Measurements from ENCODE around the gene DNAH10. TPM values are rescaled to one million over a fixed set of nuclear protein-coding genes. Genes with fewer than 3 reads are reported as not detected.
"Not testable (repeated sequence)": the region's sequence is repeated elsewhere in the genome, so short reads cannot be mapped to it uniquely, and the experiment has no call there.

Gene DNAH10
- total RNA-seq, 2 experiments from 2014 or later = 0.05 TPM

GRCh38 chr12:123907726-123908476 lies 145.8 kb downstream of the DNAH10 start:
- H3K27ac Mint-ChIP-seq = no peak overlapping the region
- no peaks in the 10 kb centered on the region for H3K27me3 Mint-ChIP-seq (ENCODE audit: low read depth)
- H3K4me3 Mint-ChIP-seq = no peak overlapping the region
- no peaks in the 10 kb centered on the region for H3K36me3 Mint-ChIP-seq (ENCODE audit: low read depth)
- CTCF ChIA-PET = no interaction called here
- H3K9me3 Mint-ChIP-seq = no peaks in the 10 kb centered on the region
- DNase-seq = no peak
- H3K4me1 Mint-ChIP-seq (ENCODE audit: low read depth) = peaks cover 9% of the 10 kb centered on the region
- intact Hi-C loops (cut with micrococcal nuclease) = loop anchor here (10.0 kb wide), 1 partner anchor 867 kb away; no protein-coding TSS in a partner anchor

- Mint-ChIP-seq H3K36me3 (ENCODE audit: low read depth) (no peaks in the 10 kb centered on the region), H3K9me3 (no peaks in the 10 kb centered on the region), H3K27me3 (ENCODE audit: low read depth) (no peaks in the 10 kb centered on the region), H3K4me3 (no peak overlapping the region), H3K4me1 (ENCODE audit: low read depth) (peaks cover 9% of the 10 kb centered on the region), H3K27ac (no peak overlapping the region)
- intact Hi-C loops (cut with micrococcal nuclease) = loop anchor here (10.0 kb wide), 1 partner anchor 866 kb away; no protein-coding TSS in a partner anchor
- CTCF ChIA-PET = interaction anchor here (0.5 kb wide), 1 partner anchor 823 kb away, joined by 3 read pairs; no protein-coding TSS in a partner anchor
- no peak for DNase-seq
These were observed 147.0 kb downstream of the DNAH10 start for GRCh38 chr12:123908884-123909725.

GRCh38 chr12:123910057-123910456 lies 148.0 kb downstream of the DNAH10 start:
- DNase-seq = no peak
- Mint-ChIP-seq H3K9me3 (no peaks in the 10 kb centered on the region), H3K36me3 (ENCODE audit: low read depth) (no peaks in the 10 kb centered on the region), H3K4me3 (no peak overlapping the region), H3K27ac (no peak overlapping the region), H3K27me3 (ENCODE audit: low read depth) (no peaks in the 10 kb centered on the region), H3K4me1 (ENCODE audit: low read depth) (peaks cover 9% of the 10 kb centered on the region)
- CTCF ChIA-PET = interaction anchor here (1.0 to 1.2 kb wide), 4 partner anchors 10 to 126 kb away, joined by 4 to 5 read pairs (median 4); no protein-coding TSS in a partner anchor
- intact Hi-C loops (cut with micrococcal nuclease) = no loop called here

- Mint-ChIP-seq H3K36me3 (ENCODE audit: low read depth) (no peaks in the 10 kb centered on the region), H3K4me3 (no peak overlapping the region), H3K9me3 (no peaks in the 10 kb centered on the region), H3K27ac (peak overlapping the region; percentile 21), H3K4me1 (ENCODE audit: low read depth) (peaks cover 6% of the 10 kb centered on the region), H3K27me3 (ENCODE audit: low read depth) (no peaks in the 10 kb centered on the region)
- CTCF ChIA-PET = interaction anchor here (1.0 to 1.2 kb wide), 4 partner anchors 9 to 126 kb away, joined by 4 to 5 read pairs (median 4); no protein-coding TSS in a partner anchor
- DNase-seq = no peak
- intact Hi-C loops (cut with micrococcal nuclease) = no loop called here
These were observed 148.7 kb downstream of the DNAH10 start for GRCh38 chr12:123910761-123911193.

- intact Hi-C loops (cut with micrococcal nuclease) = not testable (repeated sequence)
These were observed 149.7 kb downstream of the DNAH10 start for GRCh38 chr12:123911672-123912409.

GRCh38 chr12:123912415-123913380 lies 150.6 kb downstream of the DNAH10 start:
- intact Hi-C loops (cut with micrococcal nuclease) = no loop called here
- no peak overlapping the region for H3K4me3 Mint-ChIP-seq
- H3K27me3 Mint-ChIP-seq (ENCODE audit: low read depth) = no peaks in the 10 kb centered on the region
- CTCF ChIA-PET = no interaction called here
- no peak for DNase-seq
- H3K4me1 Mint-ChIP-seq (ENCODE audit: low read depth) = peaks cover 12% of the 10 kb centered on the region
- H3K9me3 Mint-ChIP-seq = no peaks in the 10 kb centered on the region
- no peak overlapping the region for H3K27ac Mint-ChIP-seq
- no peaks in the 10 kb centered on the region for H3K36me3 Mint-ChIP-seq (ENCODE audit: low read depth)

More at GRCh38 chr12:123911672-123912409, 149.7 kb downstream of the DNAH10 start:
- H3K36me3 Mint-ChIP-seq (ENCODE audit: low read depth); H3K9me3 Mint-ChIP-seq; DNase-seq; H3K4me1 Mint-ChIP-seq (ENCODE audit: low read depth); H3K4me3 Mint-ChIP-seq; CTCF ChIA-PET; H3K27me3 Mint-ChIP-seq (ENCODE audit: low read depth); H3K27ac Mint-ChIP-seq: not testable (repeated sequence)

- Mint-ChIP-seq H3K36me3 (ENCODE audit: low read depth) (no peaks in the 10 kb centered on the region), H3K4me3 (no peak overlapping the region), H3K27ac (no peak overlapping the region), H3K4me1 (ENCODE audit: low read depth) (peaks cover 12% of the 10 kb centered on the region), H3K27me3 (ENCODE audit: low read depth) (no peaks in the 10 kb centered on the region), H3K9me3 (no peaks in the 10 kb centered on the region)
- intact Hi-C loops (cut with micrococcal nuclease) = no loop called here
- CTCF ChIA-PET = interaction anchor here (0.6 to 2.8 kb wide), 2 partner anchors 9 to 69 kb away, joined by 4 to 17 read pairs; no protein-coding TSS in a partner anchor
- DNase-seq = no peak
These were observed 152.7 kb downstream of the DNAH10 start for GRCh38 chr12:123914726-123915333.

GRCh38 chr12:123916729-123917128 lies 154.6 kb downstream of the DNAH10 start:
- Mint-ChIP-seq H3K9me3 (no peaks in the 10 kb centered on the region), H3K4me3 (no peak overlapping the region), H3K27ac (no peak overlapping the region), H3K36me3 (ENCODE audit: low read depth) (no peaks in the 10 kb centered on the region), H3K27me3 (ENCODE audit: low read depth) (no peaks in the 10 kb centered on the region), H3K4me1 (ENCODE audit: low read depth) (peaks cover 16% of the 10 kb centered on the region)
- DNase-seq = peak; percentile 66
- intact Hi-C loops (cut with micrococcal nuclease) = no loop called here
- CTCF ChIA-PET = interaction anchor here (2.8 kb wide), 1 partner anchor 11 kb away, joined by 17 read pairs; no protein-coding TSS in a partner anchor

GRCh38 chr12:123917337-123917850 lies 155.3 kb downstream of the DNAH10 start:
- Mint-ChIP-seq H3K9me3 (no peaks in the 10 kb centered on the region), H3K4me3 (no peak overlapping the region), H3K36me3 (ENCODE audit: low read depth) (no peaks in the 10 kb centered on the region), H3K4me1 (ENCODE audit: low read depth) (peaks cover 19% of the 10 kb centered on the region), H3K27me3 (ENCODE audit: low read depth) (no peaks in the 10 kb centered on the region), H3K27ac (no peak overlapping the region)
- DNase-seq = no peak
- CTCF ChIA-PET = interaction anchor here (1.1 to 2.8 kb wide), 2 partner anchors 12 to 17 kb away, joined by 3 to 17 read pairs; no protein-coding TSS in a partner anchor
- intact Hi-C loops (cut with micrococcal nuclease) = no loop called here

- no peak overlapping the region for H3K27ac Mint-ChIP-seq
- no peaks in the 10 kb centered on the region for H3K36me3 Mint-ChIP-seq (ENCODE audit: low read depth)
- DNase-seq = no peak
- CTCF ChIA-PET = interaction anchor here (1.1 kb wide), 1 partner anchor 10 kb away, joined by 4 read pairs; no protein-coding TSS in a partner anchor
- H3K4me1 Mint-ChIP-seq (ENCODE audit: low read depth) = peaks cover 17% of the 10 kb centered on the region
- no peak overlapping the region for H3K4me3 Mint-ChIP-seq
- H3K9me3 Mint-ChIP-seq = no peaks in the 10 kb centered on the region
- intact Hi-C loops (cut with micrococcal nuclease) = no loop called here
- no peaks in the 10 kb centered on the region for H3K27me3 Mint-ChIP-seq (ENCODE audit: low read depth)
These were observed 157.9 kb downstream of the DNAH10 start for GRCh38 chr12:123919980-123920360.

Data from activated naive CD4-positive, alpha-beta T cell treated with anti-CD3 and anti-CD28 coated beads for 36 hours (primary cell).